HG02938 (cell line): ENCODE measurements around the gene NUDT21.
"Not testable (repeated sequence)": the region's sequence is repeated elsewhere in the genome, so short reads cannot be mapped to it uniquely, and the experiment has no call there.

Source experiments
- ATAC-seq: cut with Tn5 transposase; IDR thresholded peaks from one replicate; pipeline ENCODE4 v1.9.1; 2021; ENCODE audit warnings: mild to moderate bottlenecking, moderate library complexity; ENCODE audit not compliant: unreplicated experiment

Gene NUDT21

DNA sequence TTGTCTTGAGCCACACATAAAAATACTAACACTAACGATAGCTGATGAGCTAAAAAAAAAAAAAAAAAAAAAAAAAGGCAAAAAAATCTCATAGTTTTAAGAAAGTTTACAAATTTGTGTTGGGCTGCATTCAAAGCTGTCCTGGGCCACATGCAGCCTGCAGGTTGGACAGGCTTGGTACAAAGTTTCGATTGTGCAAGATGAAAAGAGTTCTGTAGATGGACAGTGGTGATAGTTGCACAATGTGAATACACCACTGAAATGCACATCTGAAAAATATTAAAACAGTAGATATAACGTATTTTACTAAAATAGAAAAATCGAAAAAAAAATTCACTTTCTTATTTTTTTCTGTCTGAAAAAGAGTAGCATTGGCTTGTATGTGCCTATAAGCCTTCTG, 68.7 kb downstream of the NUDT21 start:
- ATAC-seq: no peak

DNA sequence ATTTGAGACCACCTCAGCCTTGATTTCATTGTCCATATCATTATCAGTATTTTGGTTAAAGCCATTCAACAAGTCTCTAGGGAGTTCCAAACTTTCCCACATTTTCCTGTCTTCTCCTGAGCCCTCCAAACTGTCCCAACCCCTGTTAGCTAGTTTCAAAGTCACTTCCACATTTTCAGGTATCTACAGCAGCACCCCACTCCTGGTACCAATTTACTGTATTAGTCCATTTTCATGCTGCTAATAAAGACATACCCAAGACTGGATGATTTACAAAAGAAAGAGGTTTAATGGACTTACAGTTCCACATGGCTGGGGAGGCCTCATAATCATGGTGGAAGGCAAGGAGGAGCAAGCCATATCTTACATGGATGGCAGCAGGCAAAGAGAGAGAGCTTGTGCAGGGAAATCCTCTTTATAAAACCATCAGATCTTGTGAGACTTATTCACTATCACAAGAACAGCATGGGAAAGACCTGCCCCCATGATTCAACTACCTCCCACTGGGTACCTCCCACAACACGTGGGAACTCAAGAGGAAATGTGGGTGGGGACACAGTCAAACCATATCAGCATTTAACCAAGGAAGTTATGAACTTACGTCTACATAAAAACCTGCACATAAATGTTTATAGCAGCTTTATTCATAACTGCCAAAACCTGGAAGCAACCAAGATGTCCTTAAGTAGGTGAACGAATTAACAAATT, 70.2 kb downstream of the NUDT21 start:
- not testable (repeated sequence) for ATAC-seq
